WTC11 (cell line): ENCODE data around the gene ADM.

Experiments used
- CTCF ChIP-seq: fragments of 200-600 bp; IDR thresholded peaks from 2 replicates; pipeline ENCODE4 v1.8.0; 2022; ENCODE audit warnings: antibody characterized with exemption
- KAT7 ChIP-seq: sonication (generic); formaldehyde crosslinking; IDR thresholded peaks from 2 replicates; pipeline ENCODE4 v1.8.1; 2023; ENCODE audit warnings: missing genetic modification reagents, mild to moderate bottlenecking, borderline replicate concordance
- MAX ChIP-seq: sonication (generic); formaldehyde crosslinking; IDR thresholded peaks from 2 replicates; pipeline ENCODE4 v1.8.0; 2022; ENCODE audit warnings: mild to moderate bottlenecking, missing genetic modification reagents
- NR3C1 ChIP-seq: sonication (generic); formaldehyde crosslinking; conservative IDR thresholded peaks from 2 replicates; pipeline ENCODE4 v1.8.1; 2023; ENCODE audit warnings: low read depth, mild to moderate bottlenecking, missing genetic modification reagents
- USF2 ChIP-seq: sonication (generic); formaldehyde crosslinking; IDR thresholded peaks from 2 replicates; pipeline ENCODE4 v1.8.1; 2023; ENCODE audit warnings: mild to moderate bottlenecking, missing genetic modification reagents, moderate library complexity
- ZNF423 ChIP-seq: fragments of 250-450 bp; sonication (Bioruptor Pico); IDR thresholded peaks from 2 replicates; pipeline ENCODE4 v2.1.2; 2022; ENCODE audit warnings: mild to moderate bottlenecking, moderate library complexity
- ZNF425 ChIP-seq: fragments of 250-450 bp; sonication (Bioruptor Pico); conservative IDR thresholded peaks from 2 replicates; pipeline ENCODE4 v1.9.0; 2021; ENCODE audit warnings: mild to moderate bottlenecking

- no peak for TF ChIP-seq NR3C1 (CRISPR knock-in tag)
- no peak for TF ChIP-seq KAT7 (CRISPR knock-in tag)
- TF ChIP-seq CTCF = no peak
- no peak for TF ChIP-seq ZNF425 (CRISPR knock-in tag)
- TF ChIP-seq MAX (CRISPR knock-in tag) = no peak
- TF ChIP-seq ZNF423 (CRISPR knock-in tag) = no peak
- TF ChIP-seq USF2 (CRISPR knock-in tag) = no peak
These were observed 1.1 kb upstream of the ADM start for GRCh38 chr11:10303558-10304363.
